ENCODE data around the gene PSMB9. TPM values are rescaled to one million over a fixed set of nuclear protein-coding genes. Genes with fewer than 3 reads are reported as not detected.

The PSMB9 gene
- total and polyA plus RNA-seq, 9 of the 15 experiments (the other 6 are each of a cell fraction or from before 2014, with no cell fraction given), result 1.1 to 3.7 (median 2.4) TPM

- Histone ChIP-seq H2AFZ (ENCODE audit: low read depth, low read length) (peak overlapping the region; percentile 99), H3K9ac (ENCODE audit: insufficient read depth in 1 of 2, low read depth in 2 of 2, low read length in 2 of 2) (peak overlapping the region in 1 of 2 experiments; percentile 93; a peak in 2 of 4 replicates), H4K20me1 (replicated peaks; ENCODE audit: control insufficient read depth, insufficient read depth, low read length) (peaks cover 8% of the 10 kb centered on the region; the same call in 1 of the 2 replicates), H3K79me2 (ENCODE audit: control insufficient read depth, insufficient read depth, low read length) (no peaks in the 10 kb centered on the region), H3K4me3 (peak overlapping the region; percentile 65), H3K9me3 (replicated peaks; ENCODE audit: control insufficient read depth, insufficient read depth, low read depth, low read length) (no peaks in the 10 kb centered on the region), H3K27me3 (ENCODE audit: control insufficient read depth in 2 of 2, insufficient read depth in 2 of 2, low read length in 2 of 2) (peaks cover 19 to 49% of the 10 kb centered on the region in 2 experiments), H3K36me3 (ENCODE audit: control insufficient read depth, insufficient read depth, low read length) (no peaks in the 10 kb centered on the region), H3K27ac (ENCODE audit: extremely low read depth, low read depth, low read length) (no peak overlapping the region), H3K4me2 (ENCODE audit: insufficient read depth, low read length) (peak overlapping the region; percentile 91), H3K4me1 (replicated peaks in 1 of 2; ENCODE audit: control insufficient read depth in 2 of 2, insufficient read depth in 2 of 2, low read length in 2 of 2) (peaks cover 27 to 30% of the 10 kb centered on the region in 2 experiments), H3K9me1 (ENCODE audit: control insufficient read depth, insufficient read depth, low read length) (peaks cover 3% of the 10 kb centered on the region)
- FAIRE-seq, result peak; percentile 46
- TF ChIP-seq MED1 (CRISPR knock-in tag; IDR thresholded peaks at IDR 0.05; ENCODE audit: borderline replicate concordance), result no peak
- 0 out of 2 replicates have a peak, but pooled peaks have one; percentile 35 for TF ChIP-seq ZNF511 (CRISPR knock-in tag; IDR thresholded peaks at IDR 0.05)
- TF ChIP-seq XRCC4 (IDR thresholded peaks at IDR 0.05; ENCODE audit: extremely low read depth, insufficient read depth, insufficient read length), result no peak
- TF ChIP-seq IRF2 (CRISPR knock-in tag; IDR thresholded peaks at IDR 0.05), result peak; percentile 12; the same call in 1 of the 2 replicates
- 0 out of 2 replicates have a peak, but pooled peaks have one; percentile 3 for TF ChIP-seq ZBTB43 (CRISPR knock-in tag; IDR thresholded peaks at IDR 0.05)
- TF ChIP-seq TAF7 (tag; IDR thresholded peaks at IDR 0.05), result 0 out of 2 replicates have a peak, but pooled peaks have one; percentile 15
- 25% methylated on average over 24 of the region's 24 CpGs for WGBS (ENCODE audit: insufficient coverage, low coverage, missing lambda C conversion rate)
- intact Hi-C loops (cut with micrococcal nuclease) (no loop called here), in situ Hi-C loops (cut with MboI) (no loop called here)
- DNase-seq (ENCODE audit: extremely low read depth in 1 of 4, low spot score in 3 of 4), result peak in 1 of 4 experiments; percentile 39
- no peak for ATAC-seq
- POLR2A ChIA-PET, result interaction anchor here (0.6 to 7.5 kb wide), 4 partner anchors 13 to 117 kb away, joined by 3 to 56 read pairs (median 12); partner anchors contain the start of gene TAP2
- BruUV-seq (replicated peaks), result no TSS peak
- CTCF ChIA-PET (ENCODE audit: low intra/inter-chr PET ratio), result interaction anchor here (1.4 to 2.1 kb wide), 4 partner anchors 10 to 16 kb away, joined by 4 to 27 read pairs (median 10); partner anchors contain the start of gene TAP2
Observed at GRCh38 chr6:32854376-32855178, 585 bp downstream of the PSMB9 start.

All from K562 (cell line).